ENCODE measurements around the gene PLCL2. TPM values are rescaled to one million over a fixed set of nuclear protein-coding genes. Genes with fewer than 3 reads are reported as not detected.

The PLCL2 gene
- total and polyA plus RNA-seq, 2 experiments from 2014 or later, result 1.6 to 9.7 TPM

- TF ChIP-seq CREB1 (CRISPR knock-in tag; IDR thresholded peaks at IDR 0.05; ENCODE audit: low read depth) (no peak), EZH2phosphoT487 (IDR thresholded peaks at IDR 0.05; ENCODE audit: unreplicated experiment) (no peak), ETS1 (IDR thresholded peaks at IDR 0.05) (no peak)
These were observed 192.3 kb downstream of the PLCL2 start (continued) for GRCh38 chr3:17076940-17077605.

GRCh38 chr3:17077606-17078005 lies 192.9 kb downstream of the PLCL2 start:
- no peak overlapping the region for H3K27ac Mint-ChIP-seq
- H3K27me3 ChIP-seq (ENCODE audit: insufficient read depth), result no peaks in the 10 kb centered on the region
- no peak overlapping the region for H3K27ac ChIP-seq (ENCODE audit: low read depth)
- H3K27me3 Mint-ChIP-seq (ENCODE audit: insufficient read depth, low read depth, poor library complexity), result no peaks in the 10 kb centered on the region
- no peak overlapping the region for H2AFZ ChIP-seq
- no peaks in the 10 kb centered on the region for H3K36me3 ChIP-seq (ENCODE audit: insufficient read depth)
- no peak for TF ChIP-seq EZH2phosphoT487 (IDR thresholded peaks at IDR 0.05; ENCODE audit: unreplicated experiment)
- no peak for TF ChIP-seq ZNF331 (CRISPR knock-in tag; IDR thresholded peaks at IDR 0.05; ENCODE audit: low read depth)
- no peak for TF ChIP-seq EZH2 (IDR thresholded peaks at IDR 0.05; ENCODE audit: low read depth, unreplicated experiment)
- TF ChIP-seq ZNF462 (CRISPR knock-in tag; IDR thresholded peaks at IDR 0.05), result no peak
- TF ChIP-seq ZNF114 (CRISPR knock-in tag; IDR thresholded peaks at IDR 0.05), result no peak
- TF ChIP-seq CREB1 (CRISPR knock-in tag; IDR thresholded peaks at IDR 0.05; ENCODE audit: low read depth), result no peak
- no peak for TF ChIP-seq CTCF (conservative IDR thresholded peaks at IDR 0.05; ENCODE audit: low read depth in 2 of 2)
- H3K4me3 ChIP-seq, result no peak overlapping the region
- no peak overlapping the region for H3K4me3 Mint-ChIP-seq
- no peak overlapping the region for H3K4me2 ChIP-seq
- ATAC-seq, result no peak
- no peaks in the 10 kb centered on the region for H3K4me1 Mint-ChIP-seq
- H3K4me1 ChIP-seq (ENCODE audit: insufficient read depth), result no peaks in the 10 kb centered on the region
- DNase-seq (ENCODE audit: low spot score), result no peak
- H3K9me3 Mint-ChIP-seq, result no peaks in the 10 kb centered on the region
- no peaks in the 10 kb centered on the region for H4K20me1 ChIP-seq (replicated peaks; ENCODE audit: insufficient read depth)
- H3F3A ChIP-seq (replicated peaks; ENCODE audit: low read depth), result no peaks in the 10 kb centered on the region
- no peaks in the 10 kb centered on the region for H3K36me3 Mint-ChIP-seq (ENCODE audit: low read depth)
- no peaks in the 10 kb centered on the region for H3K79me2 ChIP-seq (replicated peaks; ENCODE audit: insufficient read depth)
- H3K9me2 ChIP-seq (ENCODE audit: insufficient read depth), result no peaks in the 10 kb centered on the region

Data from GM23338 (cell line).